Panc1 (cell line): ENCODE results near the gene MPZL3.

ENCODE experiments used
- POLR2AphosphoS5 ChIP-seq: IDR thresholded peaks from 2 replicates; pipeline ENCODE4 v1.6.1; 2012; ENCODE audit warnings: mild to moderate bottlenecking, low read depth, low read length, moderate library complexity
- SIN3A ChIP-seq: IDR thresholded peaks from 2 replicates; pipeline ENCODE4 v1.6.1; 2012; ENCODE audit warnings: low read depth, mild to moderate bottlenecking, low read length, moderate library complexity, borderline replicate concordance; ENCODE audit not compliant: insufficient read depth
- TF ChIP-seq, protein P1 (sequence below), 2 experiments: IDR thresholded peaks; 2 replicates each; pipeline ENCODE4 v1.6.1; 2011 to 2012; ENCODE audit warnings: low read depth in 2 of 2, control low read depth in 1 of 2, low read length in 1 of 2, mild to moderate bottlenecking in 1 of 2, moderate library complexity in 1 of 2; ENCODE audit not compliant: insufficient read depth in 1 of 2
- TF ChIP-seq, protein P2 (sequence below): fragments of 450-650 bp; IDR thresholded peaks from 2 replicates; pipeline ENCODE4 v1.5.1; 2017; ENCODE audit warnings: mild to moderate bottlenecking

DNA sequence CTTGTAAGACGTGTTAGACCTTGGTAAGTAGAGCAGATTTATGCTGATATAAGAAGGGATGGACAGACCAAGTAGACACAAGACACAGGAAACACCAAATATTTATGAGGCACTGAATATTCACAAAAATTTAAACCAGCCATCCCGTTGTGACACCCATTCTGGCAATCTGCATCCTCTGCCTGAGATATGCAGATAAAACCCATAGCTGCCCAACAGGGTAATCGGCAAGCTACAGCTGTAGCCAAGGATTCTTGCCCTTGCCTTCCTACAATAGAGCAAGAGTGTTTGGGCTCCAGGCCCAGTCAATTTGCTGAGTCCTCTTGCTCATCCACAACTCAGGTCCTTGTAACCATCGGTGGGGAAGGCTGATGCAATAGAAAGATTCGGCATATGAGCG is 30.4 kb upstream of the MPZL3 start:
- TF ChIP-seq, protein P1, sequence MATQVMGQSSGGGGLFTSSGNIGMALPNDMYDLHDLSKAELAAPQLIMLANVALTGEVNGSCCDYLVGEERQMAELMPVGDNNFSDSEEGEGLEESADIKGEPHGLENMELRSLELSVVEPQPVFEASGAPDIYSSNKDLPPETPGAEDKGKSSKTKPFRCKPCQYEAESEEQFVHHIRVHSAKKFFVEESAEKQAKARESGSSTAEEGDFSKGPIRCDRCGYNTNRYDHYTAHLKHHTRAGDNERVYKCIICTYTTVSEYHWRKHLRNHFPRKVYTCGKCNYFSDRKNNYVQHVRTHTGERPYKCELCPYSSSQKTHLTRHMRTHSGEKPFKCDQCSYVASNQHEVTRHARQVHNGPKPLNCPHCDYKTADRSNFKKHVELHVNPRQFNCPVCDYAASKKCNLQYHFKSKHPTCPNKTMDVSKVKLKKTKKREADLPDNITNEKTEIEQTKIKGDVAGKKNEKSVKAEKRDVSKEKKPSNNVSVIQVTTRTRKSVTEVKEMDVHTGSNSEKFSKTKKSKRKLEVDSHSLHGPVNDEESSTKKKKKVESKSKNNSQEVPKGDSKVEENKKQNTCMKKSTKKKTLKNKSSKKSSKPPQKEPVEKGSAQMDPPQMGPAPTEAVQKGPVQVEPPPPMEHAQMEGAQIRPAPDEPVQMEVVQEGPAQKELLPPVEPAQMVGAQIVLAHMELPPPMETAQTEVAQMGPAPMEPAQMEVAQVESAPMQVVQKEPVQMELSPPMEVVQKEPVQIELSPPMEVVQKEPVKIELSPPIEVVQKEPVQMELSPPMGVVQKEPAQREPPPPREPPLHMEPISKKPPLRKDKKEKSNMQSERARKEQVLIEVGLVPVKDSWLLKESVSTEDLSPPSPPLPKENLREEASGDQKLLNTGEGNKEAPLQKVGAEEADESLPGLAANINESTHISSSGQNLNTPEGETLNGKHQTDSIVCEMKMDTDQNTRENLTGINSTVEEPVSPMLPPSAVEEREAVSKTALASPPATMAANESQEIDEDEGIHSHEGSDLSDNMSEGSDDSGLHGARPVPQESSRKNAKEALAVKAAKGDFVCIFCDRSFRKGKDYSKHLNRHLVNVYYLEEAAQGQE (IDR thresholded peaks at IDR 0.05; ENCODE audit: insufficient read depth in 1 of 2, low read depth in 2 of 2, low read length in 1 of 2): no peak
- no peak for TF ChIP-seq POLR2AphosphoS5
- TF ChIP-seq, protein P2, sequence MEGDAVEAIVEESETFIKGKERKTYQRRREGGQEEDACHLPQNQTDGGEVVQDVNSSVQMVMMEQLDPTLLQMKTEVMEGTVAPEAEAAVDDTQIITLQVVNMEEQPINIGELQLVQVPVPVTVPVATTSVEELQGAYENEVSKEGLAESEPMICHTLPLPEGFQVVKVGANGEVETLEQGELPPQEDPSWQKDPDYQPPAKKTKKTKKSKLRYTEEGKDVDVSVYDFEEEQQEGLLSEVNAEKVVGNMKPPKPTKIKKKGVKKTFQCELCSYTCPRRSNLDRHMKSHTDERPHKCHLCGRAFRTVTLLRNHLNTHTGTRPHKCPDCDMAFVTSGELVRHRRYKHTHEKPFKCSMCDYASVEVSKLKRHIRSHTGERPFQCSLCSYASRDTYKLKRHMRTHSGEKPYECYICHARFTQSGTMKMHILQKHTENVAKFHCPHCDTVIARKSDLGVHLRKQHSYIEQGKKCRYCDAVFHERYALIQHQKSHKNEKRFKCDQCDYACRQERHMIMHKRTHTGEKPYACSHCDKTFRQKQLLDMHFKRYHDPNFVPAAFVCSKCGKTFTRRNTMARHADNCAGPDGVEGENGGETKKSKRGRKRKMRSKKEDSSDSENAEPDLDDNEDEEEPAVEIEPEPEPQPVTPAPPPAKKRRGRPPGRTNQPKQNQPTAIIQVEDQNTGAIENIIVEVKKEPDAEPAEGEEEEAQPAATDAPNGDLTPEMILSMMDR: no peak
- TF ChIP-seq SIN3A: no peak
